HepG2 (cell line): ENCODE results near the gene ZMYND10.
"Not testable (repeated sequence)": the region's sequence is repeated elsewhere in the genome, so short reads cannot be mapped to it uniquely, and the experiment has no call there.

ENCODE experiments used
- SSRP1 ChIP-seq: IDR thresholded peaks from 2 replicates; pipeline ENCODE4 v1.6.1; 2016; ENCODE audit warnings: control low read depth
- TF ChIP-seq, protein P1 (sequence below): sonication (generic); formaldehyde crosslinking; IDR thresholded peaks from 2 replicates; pipeline ENCODE4 v1.5.0; 2020; ENCODE audit warnings: mild to moderate bottlenecking, missing genetic modification reagents, moderate library complexity
- TF ChIP-seq, protein P2 (sequence below): sonication (generic); formaldehyde crosslinking; IDR thresholded peaks from 2 replicates; pipeline ENCODE4 v1.8.0; 2022; ENCODE audit warnings: missing genetic modification reagents, mild to moderate bottlenecking, borderline replicate concordance
- TF ChIP-seq, protein P3 (sequence below): sonication (generic); formaldehyde crosslinking; IDR thresholded peaks from 2 replicates; pipeline ENCODE4 v1.8.1; 2023; ENCODE audit warnings: missing genetic modification reagents, inconsistent platforms, borderline replicate concordance

DNA sequence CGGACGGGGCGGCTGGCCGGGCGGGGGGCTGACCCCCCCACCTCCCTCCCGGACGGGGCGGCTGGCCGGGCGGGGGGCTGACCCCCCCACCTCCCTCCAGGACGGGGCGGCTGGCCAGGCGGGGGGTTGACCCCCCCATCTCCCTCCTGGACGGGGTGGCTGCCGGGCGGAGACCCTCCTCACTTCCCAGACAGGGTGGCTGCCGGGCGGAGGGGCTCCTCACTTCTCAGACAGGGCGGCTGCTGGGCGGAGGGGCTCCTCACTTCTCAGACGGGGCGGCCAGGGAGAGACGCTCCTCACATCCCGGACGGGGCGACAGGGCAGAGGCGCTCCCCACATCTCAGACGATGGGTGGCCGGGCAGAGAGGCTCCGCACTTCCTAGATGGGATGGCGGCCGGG, 33.5 kb downstream of the ZMYND10 start:
- not testable (repeated sequence) for TF ChIP-seq SSRP1 (CRISPR knock-in tag)
- TF ChIP-seq, protein P1, sequence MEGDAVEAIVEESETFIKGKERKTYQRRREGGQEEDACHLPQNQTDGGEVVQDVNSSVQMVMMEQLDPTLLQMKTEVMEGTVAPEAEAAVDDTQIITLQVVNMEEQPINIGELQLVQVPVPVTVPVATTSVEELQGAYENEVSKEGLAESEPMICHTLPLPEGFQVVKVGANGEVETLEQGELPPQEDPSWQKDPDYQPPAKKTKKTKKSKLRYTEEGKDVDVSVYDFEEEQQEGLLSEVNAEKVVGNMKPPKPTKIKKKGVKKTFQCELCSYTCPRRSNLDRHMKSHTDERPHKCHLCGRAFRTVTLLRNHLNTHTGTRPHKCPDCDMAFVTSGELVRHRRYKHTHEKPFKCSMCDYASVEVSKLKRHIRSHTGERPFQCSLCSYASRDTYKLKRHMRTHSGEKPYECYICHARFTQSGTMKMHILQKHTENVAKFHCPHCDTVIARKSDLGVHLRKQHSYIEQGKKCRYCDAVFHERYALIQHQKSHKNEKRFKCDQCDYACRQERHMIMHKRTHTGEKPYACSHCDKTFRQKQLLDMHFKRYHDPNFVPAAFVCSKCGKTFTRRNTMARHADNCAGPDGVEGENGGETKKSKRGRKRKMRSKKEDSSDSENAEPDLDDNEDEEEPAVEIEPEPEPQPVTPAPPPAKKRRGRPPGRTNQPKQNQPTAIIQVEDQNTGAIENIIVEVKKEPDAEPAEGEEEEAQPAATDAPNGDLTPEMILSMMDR (CRISPR knock-in tag), result not testable (repeated sequence)
- TF ChIP-seq, protein P2, sequence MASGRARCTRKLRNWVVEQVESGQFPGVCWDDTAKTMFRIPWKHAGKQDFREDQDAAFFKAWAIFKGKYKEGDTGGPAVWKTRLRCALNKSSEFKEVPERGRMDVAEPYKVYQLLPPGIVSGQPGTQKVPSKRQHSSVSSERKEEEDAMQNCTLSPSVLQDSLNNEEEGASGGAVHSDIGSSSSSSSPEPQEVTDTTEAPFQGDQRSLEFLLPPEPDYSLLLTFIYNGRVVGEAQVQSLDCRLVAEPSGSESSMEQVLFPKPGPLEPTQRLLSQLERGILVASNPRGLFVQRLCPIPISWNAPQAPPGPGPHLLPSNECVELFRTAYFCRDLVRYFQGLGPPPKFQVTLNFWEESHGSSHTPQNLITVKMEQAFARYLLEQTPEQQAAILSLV (CRISPR knock-in tag), result not testable (repeated sequence)
- TF ChIP-seq, protein P3, sequence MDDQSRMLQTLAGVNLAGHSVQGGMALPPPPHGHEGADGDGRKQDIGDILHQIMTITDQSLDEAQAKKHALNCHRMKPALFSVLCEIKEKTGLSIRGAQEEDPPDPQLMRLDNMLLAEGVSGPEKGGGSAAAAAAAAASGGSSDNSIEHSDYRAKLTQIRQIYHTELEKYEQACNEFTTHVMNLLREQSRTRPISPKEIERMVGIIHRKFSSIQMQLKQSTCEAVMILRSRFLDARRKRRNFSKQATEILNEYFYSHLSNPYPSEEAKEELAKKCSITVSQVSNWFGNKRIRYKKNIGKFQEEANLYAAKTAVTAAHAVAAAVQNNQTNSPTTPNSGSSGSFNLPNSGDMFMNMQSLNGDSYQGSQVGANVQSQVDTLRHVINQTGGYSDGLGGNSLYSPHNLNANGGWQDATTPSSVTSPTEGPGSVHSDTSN (CRISPR knock-in tag), result not testable (repeated sequence)
